Midbrain (tissue), 1 donor: Measurements from ENCODE around the gene BRICD5.
A peak's percentile ranks its signal among the peaks of the same experiment; 100 is the strongest.
"Not testable (repeated sequence)": the region's sequence is repeated elsewhere in the genome, so short reads cannot be mapped to it uniquely, and the experiment has no call there.

Experiments
- DNase-seq: peaks from one replicate; lab custom pipeline; 2025; lab: John Stamatoyannopoulos, UW

BRICD5 gene

GRCh38 chr16:2223221-2223941 is 12.7 kb upstream of the BRICD5 start, which contains the start of gene E4F1:
Gene E4F1 (plus strand): TSS chr16:2223591. CDS start chr16:2223614, 23 bp downstream.
- DNase-seq, result peak; percentile 98

GRCh38 chr16:2216330-2216729 is 5.7 kb upstream of the BRICD5 start:
- no peak for DNase-seq

GRCh38 chr16:2214719-2214968 is 4.0 kb upstream of the BRICD5 start, which contains the start of gene PGP:
Gene PGP (minus strand): TSS chr16:2214840. CDS start chr16:2214777, 63 bp downstream.
- DNase-seq, result no peak

- DNase-seq, result no peak
Observed at GRCh38 chr16:2213817-2214718, 3.4 kb upstream of the BRICD5 start.

GRCh38 chr16:2212362-2213324 is 2.0 kb upstream of the BRICD5 start:
- no peak for DNase-seq

GRCh38 chr16:2211923-2212347 is 1.3 kb upstream of the BRICD5 start:
- DNase-seq, result no peak

GRCh38 chr16:2210009-2210332 is 692 bp downstream of the BRICD5 start:
- DNase-seq, result no peak

- DNase-seq, result no peak
Observed at GRCh38 chr16:2209258-2210008, 1.2 kb downstream of the BRICD5 start.

- DNase-seq, result no peak
Observed at GRCh38 chr16:2208772-2209171, 1.9 kb downstream of the BRICD5 start.

- DNase-seq, result no peak
Observed at GRCh38 chr16:2208308-2208707, 2.4 kb downstream of the BRICD5 start.

GRCh38 chr16:2207872-2208271 is 2.8 kb downstream of the BRICD5 start:
- no peak for DNase-seq

- DNase-seq, result no peak
Observed at GRCh38 chr16:2206780-2207433, 3.8 kb downstream of the BRICD5 start.

- no peak for DNase-seq
Observed at GRCh38 chr16:2206420-2206779, 4.3 kb downstream of the BRICD5 start.

GRCh38 chr16:2205967-2206313 is 4.7 kb downstream of the BRICD5 start:
- no peak for DNase-seq

GRCh38 chr16:2205104-2205966 is 5.3 kb downstream of the BRICD5 start, which contains the start of gene MLST8:
Gene MLST8 (plus strand): TSS chr16:2205454. CDS start chr16:2206086, 632 bp downstream.
- peak; percentile 88 for DNase-seq

GRCh38 chr16:2204416-2205103 is 6.1 kb downstream of the BRICD5 start:
- DNase-seq, result no peak

- DNase-seq, result not testable (repeated sequence)
Observed at GRCh38 chr16:2203119-2203688, 7.5 kb downstream of the BRICD5 start.

- no peak for DNase-seq
Observed at GRCh38 chr16:2200313-2200712, 10.3 kb downstream of the BRICD5 start.

- DNase-seq, result no peak
Observed at GRCh38 chr16:2199621-2200139, 11.0 kb downstream of the BRICD5 start.
